ENCODE results near the gene CDCP2.
"Not testable (repeated sequence)": the region's sequence is repeated elsewhere in the genome, so short reads cannot be mapped to it uniquely, and the experiment has no call there.

The CDCP2 gene

DNA sequence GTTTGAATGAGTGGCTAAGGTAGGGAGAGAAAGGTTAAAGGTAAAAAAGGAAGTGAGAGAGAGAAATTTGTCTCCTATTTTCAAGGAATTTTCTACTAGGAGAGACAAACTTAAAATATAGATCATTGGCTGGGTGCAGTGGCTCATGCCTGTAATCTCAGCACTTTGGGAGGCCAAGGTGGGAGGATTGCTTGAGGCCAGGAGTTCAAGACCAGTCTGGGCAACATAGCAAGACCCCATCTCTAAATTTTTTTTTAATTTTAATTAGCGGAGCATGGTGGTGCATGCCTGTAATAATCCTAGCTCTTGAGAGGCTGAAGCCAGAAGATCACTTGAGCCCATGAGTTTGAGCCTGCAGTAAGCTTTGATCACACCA lies 58.1 kb downstream of the CDCP2 start:
- not testable (repeated sequence) for DNase-seq (ENCODE audit: low read depth in 2 of 2, low spot score in 1 of 2)

DNA sequence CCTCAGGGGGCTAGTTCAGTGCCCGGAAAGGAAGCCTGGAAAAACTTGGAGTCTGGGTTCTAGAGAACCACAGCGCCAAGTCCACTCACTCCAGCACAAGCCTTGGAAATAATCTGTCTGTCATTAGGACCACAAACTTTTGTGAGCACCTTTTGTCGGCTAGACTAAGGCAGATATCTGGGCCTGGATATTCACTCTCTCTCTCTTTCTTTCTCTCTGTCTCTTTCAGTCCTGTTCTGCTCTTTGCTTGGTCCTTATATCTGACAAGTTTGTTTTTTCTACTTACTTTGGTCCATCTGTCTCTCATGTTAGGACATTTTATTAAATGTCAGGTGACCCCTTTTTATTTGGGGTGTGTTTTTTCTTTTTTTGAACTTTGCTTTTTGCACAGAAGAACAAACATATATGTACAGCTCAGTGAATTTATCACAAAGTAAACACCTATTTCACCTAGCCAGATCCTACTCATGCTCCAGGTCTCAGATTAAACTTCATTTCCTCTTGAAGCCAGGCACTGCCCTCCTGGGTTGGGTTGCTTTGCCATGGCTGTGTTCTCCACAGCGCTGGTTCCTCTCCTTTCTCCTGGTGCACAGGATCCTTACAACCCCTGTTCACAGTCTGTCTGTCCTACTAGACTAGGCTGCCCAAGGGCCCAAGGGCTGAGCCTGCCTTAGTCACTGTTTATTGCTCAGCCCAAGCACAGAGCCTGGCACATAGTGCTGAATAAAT lies 58.6 kb downstream of the CDCP2 start:
- no peak for DNase-seq (ENCODE audit: low read depth in 2 of 2, low spot score in 1 of 2)

DNA sequence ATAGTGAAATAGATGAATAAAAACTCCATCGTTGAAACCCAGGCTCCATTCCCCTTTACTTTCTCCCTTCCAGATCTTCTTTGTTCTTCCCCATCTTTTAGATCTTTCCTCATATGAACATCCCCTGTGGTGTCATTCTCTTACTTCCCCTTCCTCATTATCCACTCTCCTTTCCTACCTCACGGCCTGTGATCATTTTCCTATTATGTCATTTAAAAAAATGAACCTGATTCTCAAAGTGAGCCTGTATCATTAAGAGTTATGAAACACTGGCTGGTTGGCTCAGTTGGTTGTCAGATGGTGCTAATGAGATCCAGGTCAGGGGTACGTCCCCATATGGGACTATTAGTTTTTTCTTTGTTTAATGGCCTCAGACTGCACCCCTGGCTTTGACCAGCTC lies 61.1 kb downstream of the CDCP2 start:
- no peak for DNase-seq (ENCODE audit: low read depth in 2 of 2, low spot score in 1 of 2)

DNA sequence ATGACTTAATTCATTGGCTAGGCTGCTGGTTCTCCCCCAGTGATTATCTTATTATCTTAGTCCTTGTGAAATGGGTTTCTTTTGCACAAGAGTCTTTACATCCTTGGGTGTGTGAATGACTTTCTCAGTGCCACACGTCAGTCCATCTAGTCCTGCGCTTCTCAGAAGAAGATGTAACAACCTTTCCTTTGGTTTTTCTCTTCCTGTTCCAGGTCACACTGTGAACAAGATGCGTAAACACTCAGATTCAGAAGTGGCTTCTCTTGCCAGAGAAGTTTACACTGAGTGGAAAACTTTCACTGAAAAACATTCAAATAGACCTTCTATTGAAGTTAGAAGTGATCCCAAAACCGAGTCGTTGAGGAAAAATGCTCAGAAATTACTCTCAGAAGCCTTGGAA lies 64.4 kb downstream of the CDCP2 start:
- DNase-seq (ENCODE audit: low read depth in 2 of 2, low spot score in 1 of 2): no peak

DNA sequence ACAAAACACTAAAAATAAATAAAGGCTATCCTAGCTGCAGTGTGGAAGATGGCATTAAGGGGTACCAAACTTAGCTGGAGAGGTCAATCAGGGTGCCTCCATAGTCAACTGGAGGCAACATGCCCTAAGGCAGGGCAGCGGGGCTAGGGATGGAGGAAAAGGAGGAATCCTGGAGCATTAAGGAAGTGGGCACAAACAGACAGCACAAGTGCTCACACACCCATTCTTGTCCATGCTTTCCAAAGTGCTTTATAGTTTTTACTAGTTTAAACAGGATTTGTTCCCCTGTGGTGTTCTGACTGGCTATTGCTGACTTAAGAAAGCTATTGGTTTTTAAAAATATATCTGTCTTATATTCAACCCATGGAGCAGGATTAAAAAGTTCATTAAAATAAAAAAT lies 66.0 kb downstream of the CDCP2 start:
- DNase-seq (ENCODE audit: low read depth in 2 of 2, low spot score in 1 of 2): no peak

DNA sequence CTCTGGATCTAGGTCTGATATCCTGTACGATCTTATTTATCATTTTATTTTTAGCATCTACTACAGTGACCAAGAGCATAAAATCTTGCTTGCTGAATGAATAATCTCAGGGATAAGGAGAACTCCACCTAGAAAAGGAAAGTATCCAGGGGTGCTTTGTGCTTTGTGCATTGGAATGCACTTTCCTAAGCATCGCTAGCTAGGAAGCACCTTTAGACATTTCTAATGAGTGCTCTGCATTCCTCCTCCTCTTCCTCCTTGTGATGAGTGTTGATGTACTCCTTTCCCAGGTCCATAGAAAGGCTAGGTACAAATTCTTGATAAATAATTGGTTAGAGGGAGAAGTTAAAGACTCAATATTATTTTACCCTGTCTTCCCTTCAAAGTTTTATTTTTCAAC lies 68.0 kb downstream of the CDCP2 start:
- no peak for DNase-seq (ENCODE audit: low read depth in 2 of 2, low spot score in 1 of 2)

Measured in stimulated activated CD8-positive, alpha-beta memory T cell treated with anti-CD3 and anti-CD28 coated beads, Interleukin-4, amount 100 ng/mL, for 1 hour (primary cell).